Activated CD4-positive, alpha-beta T cell treated with anti-CD3 and anti-CD28 coated beads, Interleukin-2, amount 10 ng/mL, durations not matched to agents 24 days and 14 days (primary cell): ENCODE results near the gene SOS2. TPM values are rescaled to one million over a fixed set of nuclear protein-coding genes. Genes with fewer than 3 reads are reported as not detected.

ENCODE experiments used
- DNase-seq: peaks from one replicate; pipeline ENCODE4 v3.0.0; 2022
- H3K27ac Mint-ChIP-seq: one replicate; pipeline ENCODE4 v1.8.0; 2022; ENCODE audit warnings: mild to moderate bottlenecking, mixed read lengths
- H3K27me3 Mint-ChIP-seq: one replicate; pipeline ENCODE4 v1.8.0; 2022; ENCODE audit warnings: mixed read lengths
- H3K36me3 Mint-ChIP-seq: one replicate; pipeline ENCODE4 v1.8.0; 2022; ENCODE audit warnings: low read depth, mild to moderate bottlenecking, mixed read lengths
- H3K4me1 Mint-ChIP-seq: one replicate; pipeline ENCODE4 v1.8.0; 2021; ENCODE audit warnings: mixed read lengths
- H3K4me3 Mint-ChIP-seq: one replicate; pipeline ENCODE4 v1.8.0; 2022; ENCODE audit warnings: mild to moderate bottlenecking, moderate library complexity, mixed read lengths
- H3K9me3 Mint-ChIP-seq: one replicate; pipeline ENCODE4 v1.8.0; 2021; ENCODE audit warnings: mixed read lengths
- intact Hi-C: fragments of 100-400 bp; cut with micrococcal nuclease; formaldehyde crosslinking; loops from one replicate; pipeline ENCODE4 v1.15.1; 2023
- total RNA-seq: library from RNA; stranded (reverse); gene quantifications from 2 replicates; pipeline ENCODE4 v1.2.3, GENCODE V29; 2022

Gene SOS2
- total RNA-seq, 1 donor from 2014 or later: 17.7 TPM

GRCh38 chr14:50237427-50237826, 6.0 kb upstream of the SOS2 start:
- no peak for DNase-seq
- intact Hi-C loops: no loop called here
- H3K27ac Mint-ChIP-seq: no peak overlapping the region
- peaks cover 13% of the 10 kb centered on the region for H3K9me3 Mint-ChIP-seq
- H3K27me3 Mint-ChIP-seq: no peaks in the 10 kb centered on the region
- H3K4me1 Mint-ChIP-seq: peaks cover 14% of the 10 kb centered on the region
- peaks cover 15% of the 10 kb centered on the region for H3K36me3 Mint-ChIP-seq
- no peak overlapping the region for H3K4me3 Mint-ChIP-seq

GRCh38 chr14:50233951-50234250, 2.5 kb upstream of the SOS2 start:
- Mint-ChIP-seq H3K36me3 (peaks cover 19% of the 10 kb centered on the region), H3K9me3 (peaks cover 13% of the 10 kb centered on the region), H3K27ac (peak overlapping the region; percentile 66), H3K4me3 (peak overlapping the region; percentile 47), H3K4me1 (peaks cover 33% of the 10 kb centered on the region), H3K27me3 (no peaks in the 10 kb centered on the region)
- intact Hi-C loops: loop anchor here (5.0 kb wide), 3 partner anchors 232 to 547 kb away; partner anchors contain the start of genes KLHDC2 and POLE2
- peak; percentile 66 for DNase-seq

- peaks cover 37% of the 10 kb centered on the region for H3K4me1 Mint-ChIP-seq
- intact Hi-C loops: loop anchor here (5.0 kb wide), 3 partner anchors 231 to 546 kb away; partner anchors contain the start of genes KLHDC2 and POLE2
- H3K27ac Mint-ChIP-seq: peak overlapping the region; percentile 66
- H3K4me3 Mint-ChIP-seq: peak overlapping the region; percentile 47
- peaks cover 13% of the 10 kb centered on the region for H3K9me3 Mint-ChIP-seq
- H3K27me3 Mint-ChIP-seq: no peaks in the 10 kb centered on the region
- peak; percentile 71 for DNase-seq
- peaks cover 24% of the 10 kb centered on the region for H3K36me3 Mint-ChIP-seq
These were observed 2.0 kb upstream of the SOS2 start for GRCh38 chr14:50233166-50233950.

GRCh38 chr14:50232276-50232642, 881 bp upstream of the SOS2 start:
- peaks cover 23% of the 10 kb centered on the region for H3K36me3 Mint-ChIP-seq

GRCh38 chr14:50230701-50231474, 490 bp downstream of the SOS2 start:
- Mint-ChIP-seq H3K4me3 (peak overlapping the region; percentile 92), H3K4me1 (peaks cover 43% of the 10 kb centered on the region), H3K27ac (peak overlapping the region; percentile 90), H3K36me3 (peaks cover 24% of the 10 kb centered on the region), H3K9me3 (peaks cover 7% of the 10 kb centered on the region), H3K27me3 (no peaks in the 10 kb centered on the region)
- DNase-seq: peak; percentile 83
- intact Hi-C loops: loop anchor here (1.0 to 5.0 kb wide), 12 partner anchors 82 to 644 kb away; partner anchors contain the start of genes ARF6, DMAC2L, KLHDC2 and L2HGDH

More at GRCh38 chr14:50232276-50232642, 881 bp upstream of the SOS2 start:
- peak overlapping the region; percentile 78 for H3K27ac Mint-ChIP-seq
- DNase-seq: no peak
- intact Hi-C loops: loop anchor here (5.0 kb wide), 3 partner anchors 230 to 545 kb away; partner anchors contain the start of genes KLHDC2 and POLE2
- no peaks in the 10 kb centered on the region for H3K27me3 Mint-ChIP-seq
- H3K4me3 Mint-ChIP-seq: peak overlapping the region; percentile 83
- peaks cover 9% of the 10 kb centered on the region for H3K9me3 Mint-ChIP-seq
- peaks cover 35% of the 10 kb centered on the region for H3K4me1 Mint-ChIP-seq

GRCh38 chr14:50230401-50230700, 1.0 kb downstream of the SOS2 start:
- Mint-ChIP-seq H3K9me3 (peaks cover 4% of the 10 kb centered on the region), H3K4me1 (peaks cover 48% of the 10 kb centered on the region), H3K27ac (peak overlapping the region; percentile 90), H3K4me3 (peak overlapping the region; percentile 92), H3K27me3 (no peaks in the 10 kb centered on the region), H3K36me3 (peaks cover 19% of the 10 kb centered on the region)
- intact Hi-C loops: loop anchor here (2.0 to 5.0 kb wide), 11 partner anchors 82 to 644 kb away; partner anchors contain the start of genes ARF6, DMAC2L, KLHDC2 and L2HGDH
- DNase-seq: no peak

- intact Hi-C loops: loop anchor here (2.0 to 5.0 kb wide), 11 partner anchors 83 to 643 kb away; partner anchors contain the start of genes ARF6, DMAC2L, KLHDC2 and L2HGDH
- Mint-ChIP-seq H3K9me3 (peaks cover under 1% of the 10 kb centered on the region), H3K4me3 (peak overlapping the region; percentile 92), H3K4me1 (peaks cover 46% of the 10 kb centered on the region), H3K27me3 (no peaks in the 10 kb centered on the region), H3K36me3 (peaks cover 15% of the 10 kb centered on the region), H3K27ac (no peak overlapping the region)
- DNase-seq: no peak
These were observed 1.7 kb downstream of the SOS2 start for GRCh38 chr14:50229681-50230080.

- no peak overlapping the region for H3K27ac Mint-ChIP-seq
- no peak overlapping the region for H3K4me3 Mint-ChIP-seq
- no peaks in the 10 kb centered on the region for H3K27me3 Mint-ChIP-seq
- H3K36me3 Mint-ChIP-seq: peaks cover 13% of the 10 kb centered on the region
- intact Hi-C loops: no loop called here
- no peak for DNase-seq
- H3K4me1 Mint-ChIP-seq: peaks cover 41% of the 10 kb centered on the region
- H3K9me3 Mint-ChIP-seq: no peaks in the 10 kb centered on the region
These were observed 3.1 kb downstream of the SOS2 start for GRCh38 chr14:50228313-50228712.

- intact Hi-C loops: no loop called here
These were observed 5.4 kb downstream of the SOS2 start for GRCh38 chr14:50225974-50226297.

GRCh38 chr14:50225067-50225973, 6.1 kb downstream of the SOS2 start:
- H3K4me1 Mint-ChIP-seq: peaks cover 38% of the 10 kb centered on the region
- intact Hi-C loops: no loop called here
- H3K36me3 Mint-ChIP-seq: peaks cover 20% of the 10 kb centered on the region
- H3K9me3 Mint-ChIP-seq: no peaks in the 10 kb centered on the region
- no peak overlapping the region for H3K27ac Mint-ChIP-seq
- no peak for DNase-seq
- no peaks in the 10 kb centered on the region for H3K27me3 Mint-ChIP-seq
- H3K4me3 Mint-ChIP-seq: no peak overlapping the region

More at GRCh38 chr14:50225974-50226297, 5.4 kb downstream of the SOS2 start:
- H3K27me3 Mint-ChIP-seq: no peaks in the 10 kb centered on the region
- no peak for DNase-seq
- H3K36me3 Mint-ChIP-seq: peaks cover 20% of the 10 kb centered on the region
- peaks cover 43% of the 10 kb centered on the region for H3K4me1 Mint-ChIP-seq
- no peak overlapping the region for H3K4me3 Mint-ChIP-seq
- H3K9me3 Mint-ChIP-seq: no peaks in the 10 kb centered on the region
- H3K27ac Mint-ChIP-seq: no peak overlapping the region

- intact Hi-C loops: no loop called here
- Mint-ChIP-seq H3K27ac (peak overlapping the region; percentile 21), H3K4me3 (no peak overlapping the region), H3K9me3 (no peaks in the 10 kb centered on the region), H3K27me3 (no peaks in the 10 kb centered on the region), H3K4me1 (peaks cover 26% of the 10 kb centered on the region), H3K36me3 (peaks cover 9% of the 10 kb centered on the region)
- DNase-seq: no peak
These were observed 9.2 kb downstream of the SOS2 start for GRCh38 chr14:50222055-50222613.

- no peak overlapping the region for H3K4me3 Mint-ChIP-seq
- intact Hi-C loops: no loop called here
- no peaks in the 10 kb centered on the region for H3K9me3 Mint-ChIP-seq
- no peak overlapping the region for H3K27ac Mint-ChIP-seq
- peaks cover 8% of the 10 kb centered on the region for H3K36me3 Mint-ChIP-seq
- no peak for DNase-seq
- H3K4me1 Mint-ChIP-seq: peaks cover 12% of the 10 kb centered on the region
- H3K27me3 Mint-ChIP-seq: no peaks in the 10 kb centered on the region
These were observed 12.9 kb downstream of the SOS2 start for GRCh38 chr14:50218501-50218900.

- Mint-ChIP-seq H3K4me3 (no peak overlapping the region), H3K36me3 (no peaks in the 10 kb centered on the region), H3K9me3 (no peaks in the 10 kb centered on the region), H3K4me1 (peaks cover 6% of the 10 kb centered on the region), H3K27ac (no peak overlapping the region), H3K27me3 (no peaks in the 10 kb centered on the region)
- intact Hi-C loops: no loop called here
- DNase-seq: no peak
These were observed 16.0 kb downstream of the SOS2 start for GRCh38 chr14:50215416-50215815.
